GM12878 (cell line): Measurements from ENCODE around the gene SGMS1. TPM values are rescaled to one million over a fixed set of nuclear protein-coding genes. Genes with fewer than 3 reads are reported as not detected.

Experiments used
- BCL11A ChIP-seq: IDR thresholded peaks from 2 replicates; pipeline ENCODE4 v1.6.1; 2011; ENCODE audit warnings: low read depth, low read length
- BHLHE40 ChIP-seq, 2 experiments: fragments of 450-650 bp in 1 of 2; IDR thresholded peaks; 2 replicates each; pipeline ENCODE4 v1.6.1; 2011 to 2017; ENCODE audit warnings: low read depth in 2 of 2, borderline replicate concordance in 1 of 2, improper control_type of control experiment in 1 of 2, low read length in 1 of 2, mild to moderate bottlenecking in 1 of 2
- E4F1 ChIP-seq: fragments of 450-650 bp; IDR thresholded peaks from 2 replicates; pipeline ENCODE4 v1.6.1; 2018; ENCODE audit warnings: borderline replicate concordance, mild to moderate bottlenecking; ENCODE audit not compliant: partially characterized antibody
- FOS ChIP-seq: IDR thresholded peaks from 3 replicates; pipeline ENCODE4 v1.6.1; 2011; ENCODE audit warnings: borderline replicate concordance; ENCODE audit not compliant: insufficient read length; ENCODE audit errors: extremely low read depth
- GABPA ChIP-seq: IDR thresholded peaks from 2 replicates; pipeline ENCODE4 v1.6.1; 2014; ENCODE audit warnings: antibody characterized with exemption, low read depth, mild to moderate bottlenecking, inconsistent platforms
- HDAC2 ChIP-seq: fragments of 200-600 bp; sonication (generic); IDR thresholded peaks from 2 replicates; pipeline ENCODE4 v1.6.1; 2017
- MEF2A ChIP-seq: IDR thresholded peaks from 2 replicates; pipeline ENCODE4 v1.6.1; 2011; ENCODE audit warnings: low read depth, mild to moderate bottlenecking, low read length, moderate library complexity; ENCODE audit not compliant: insufficient read depth
- NKRF ChIP-seq: fragments of 450-650 bp; conservative IDR thresholded peaks from 2 replicates; pipeline ENCODE4 v1.6.1; 2017; ENCODE audit warnings: mild to moderate bottlenecking, moderate library complexity
- POU2F2 ChIP-seq: IDR thresholded peaks from 3 replicates; pipeline ENCODE4 v1.6.1; 2011; ENCODE audit warnings: low read depth, mild to moderate bottlenecking, low read length, borderline replicate concordance
- RB1 ChIP-seq: fragments of 450-650 bp; formaldehyde crosslinking; IDR thresholded peaks from 2 replicates; pipeline ENCODE4 v1.6.1; 2017; ENCODE audit warnings: mild to moderate bottlenecking, borderline replicate concordance
- SIX5 ChIP-seq: IDR thresholded peaks from 2 replicates; pipeline ENCODE4 v1.6.1; 2011; ENCODE audit warnings: mild to moderate bottlenecking, low read depth, low read length, moderate library complexity; ENCODE audit not compliant: severe bottlenecking
- SMARCA5 ChIP-seq: fragments of 450-650 bp; IDR thresholded peaks from 2 replicates; pipeline ENCODE4 v1.6.1; 2017; ENCODE audit warnings: mild to moderate bottlenecking
- SUZ12 ChIP-seq: fragments of 200-600 bp; sonication (generic); IDR thresholded peaks from one replicate; pipeline ENCODE4 v1.6.1; 2018; ENCODE audit warnings: antibody characterized with exemption, mild to moderate bottlenecking; ENCODE audit not compliant: unreplicated experiment
- TCF7 ChIP-seq: IDR thresholded peaks from 2 replicates; pipeline ENCODE4 v1.6.1; 2014; ENCODE audit warnings: antibody characterized with exemption, borderline replicate concordance
- polyA plus RNA-seq, 11 experiments: library from polyadenylated mRNA; depleted of rRNA in 4 of 11; unstranded in 6 of 11; stranded (reverse) in 5 of 11; fragments of >200 nt; fragmentation: Nextera tagmentation in 4 of 11; fragmentation: Illumina TruSeq in 1 of 11; extraction: Ambion mirVana in 4 of 11; extraction: Trizol in 1 of 11; gene quantifications; 1 replicate in 1 of 11; 2 replicates in 10 of 11; pipeline versions ENCODE4 v1.2.1 to v1.2.3, GENCODE V29; 2011 to 2016; ENCODE audit warnings: inconsistent platforms in 2 of 11, missing spikeins in 2 of 11, low read depth in 1 of 11
- total RNA-seq, 4 experiments: library from RNA; depleted of rRNA in 3 of 4; stranded (reverse); fragments of >200 nt in 3 of 4; fragmentation: Illumina TruSeq in 1 of 4; extraction: Trizol in 1 of 4; gene quantifications; 2 replicates each; pipeline versions ENCODE4 v1.2.1 to v1.2.3, GENCODE V29; 2013 to 2021
- TF ChIP-seq, protein P1 (sequence below): IDR thresholded peaks from 2 replicates; pipeline ENCODE4 v1.6.1; 2012; ENCODE audit warnings: low read length, inconsistent platforms
- TF ChIP-seq, protein P2 (sequence below): fragments of 450-650 bp; IDR thresholded peaks from 2 replicates; pipeline ENCODE4 v1.6.1; 2017; ENCODE audit warnings: mild to moderate bottlenecking, moderate library complexity
- TF ChIP-seq, protein P3 (sequence below): fragments of 450-650 bp; IDR thresholded peaks from 2 replicates; pipeline ENCODE4 v1.6.1; 2017; ENCODE audit warnings: mild to moderate bottlenecking

Gene SGMS1
- total and polyA plus RNA-seq, 10 of the 15 experiments (the other 5 are each of a cell fraction or from before 2014, with no cell fraction given): 1.4 to 14.5 (median 4.9) TPM

DNA sequence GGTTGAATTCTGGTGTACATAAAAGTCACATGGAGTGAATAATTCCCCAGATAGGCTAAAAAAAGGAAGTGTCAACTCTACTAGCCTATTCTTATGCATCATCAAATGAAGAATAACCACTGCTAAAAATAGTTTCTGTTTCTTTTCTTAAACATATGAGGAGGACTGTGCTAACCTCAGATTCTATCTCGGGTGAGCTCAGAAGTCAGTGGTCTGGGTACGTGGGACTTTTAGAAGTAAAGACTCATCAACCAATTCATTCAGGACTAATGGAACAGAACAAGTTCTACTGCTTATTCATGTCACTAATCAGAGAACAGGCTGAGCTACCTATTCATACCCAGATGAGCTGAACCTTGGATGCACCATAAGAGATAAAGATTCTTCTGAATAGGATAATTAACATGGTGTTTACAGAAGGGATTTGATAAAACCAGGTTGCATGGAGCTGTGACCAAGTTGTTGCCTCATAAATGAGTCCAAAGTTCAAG is 362.9 kb downstream of the SGMS1 start (continued):
- TF ChIP-seq, protein P1, sequence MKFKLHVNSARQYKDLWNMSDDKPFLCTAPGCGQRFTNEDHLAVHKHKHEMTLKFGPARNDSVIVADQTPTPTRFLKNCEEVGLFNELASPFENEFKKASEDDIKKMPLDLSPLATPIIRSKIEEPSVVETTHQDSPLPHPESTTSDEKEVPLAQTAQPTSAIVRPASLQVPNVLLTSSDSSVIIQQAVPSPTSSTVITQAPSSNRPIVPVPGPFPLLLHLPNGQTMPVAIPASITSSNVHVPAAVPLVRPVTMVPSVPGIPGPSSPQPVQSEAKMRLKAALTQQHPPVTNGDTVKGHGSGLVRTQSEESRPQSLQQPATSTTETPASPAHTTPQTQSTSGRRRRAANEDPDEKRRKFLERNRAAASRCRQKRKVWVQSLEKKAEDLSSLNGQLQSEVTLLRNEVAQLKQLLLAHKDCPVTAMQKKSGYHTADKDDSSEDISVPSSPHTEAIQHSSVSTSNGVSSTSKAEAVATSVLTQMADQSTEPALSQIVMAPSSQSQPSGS: peak; percentile 84
- TF ChIP-seq SIX5 (no peak), POU2F2 (peak; percentile 46; the same call in 1 of the 3 replicates), NKRF (no peak), RB1 (no peak), MEF2A (peak; percentile 99), BHLHE40 (IDR thresholded peaks at IDR 0.05; ENCODE audit: borderline replicate concordance in 1 of 2, low read depth in 2 of 2, low read length in 1 of 2) (peak; percentile 59 to 65; a peak in 2 of 4 replicates), BCL11A (peak; percentile 68), GABPA (no peak), HDAC2 (no peak), FOS (no peak), E4F1 (no peak), SUZ12 (no peak), SMARCA5 (no peak), TCF7 (no peak)
- TF ChIP-seq, protein P2, sequence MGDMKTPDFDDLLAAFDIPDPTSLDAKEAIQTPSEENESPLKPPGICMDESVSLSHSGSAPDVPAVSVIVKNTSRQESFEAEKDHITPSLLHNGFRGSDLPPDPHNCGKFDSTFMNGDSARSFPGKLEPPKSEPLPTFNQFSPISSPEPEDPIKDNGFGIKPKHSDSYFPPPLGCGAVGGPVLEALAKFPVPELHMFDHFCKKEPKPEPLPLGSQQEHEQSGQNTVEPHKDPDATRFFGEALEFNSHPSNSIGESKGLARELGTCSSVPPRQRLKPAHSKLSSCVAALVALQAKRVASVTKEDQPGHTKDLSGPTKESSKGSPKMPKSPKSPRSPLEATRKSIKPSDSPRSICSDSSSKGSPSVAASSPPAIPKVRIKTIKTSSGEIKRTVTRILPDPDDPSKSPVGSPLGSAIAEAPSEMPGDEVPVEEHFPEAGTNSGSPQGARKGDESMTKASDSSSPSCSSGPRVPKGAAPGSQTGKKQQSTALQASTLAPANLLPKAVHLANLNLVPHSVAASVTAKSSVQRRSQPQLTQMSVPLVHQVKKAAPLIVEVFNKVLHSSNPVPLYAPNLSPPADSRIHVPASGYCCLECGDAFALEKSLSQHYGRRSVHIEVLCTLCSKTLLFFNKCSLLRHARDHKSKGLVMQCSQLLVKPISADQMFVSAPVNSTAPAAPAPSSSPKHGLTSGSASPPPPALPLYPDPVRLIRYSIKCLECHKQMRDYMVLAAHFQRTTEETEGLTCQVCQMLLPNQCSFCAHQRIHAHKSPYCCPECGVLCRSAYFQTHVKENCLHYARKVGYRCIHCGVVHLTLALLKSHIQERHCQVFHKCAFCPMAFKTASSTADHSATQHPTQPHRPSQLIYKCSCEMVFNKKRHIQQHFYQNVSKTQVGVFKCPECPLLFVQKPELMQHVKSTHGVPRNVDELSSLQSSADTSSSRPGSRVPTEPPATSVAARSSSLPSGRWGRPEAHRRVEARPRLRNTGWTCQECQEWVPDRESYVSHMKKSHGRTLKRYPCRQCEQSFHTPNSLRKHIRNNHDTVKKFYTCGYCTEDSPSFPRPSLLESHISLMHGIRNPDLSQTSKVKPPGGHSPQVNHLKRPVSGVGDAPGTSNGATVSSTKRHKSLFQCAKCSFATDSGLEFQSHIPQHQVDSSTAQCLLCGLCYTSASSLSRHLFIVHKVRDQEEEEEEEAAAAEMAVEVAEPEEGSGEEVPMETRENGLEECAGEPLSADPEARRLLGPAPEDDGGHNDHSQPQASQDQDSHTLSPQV: no peak
- TF ChIP-seq, protein P3, sequence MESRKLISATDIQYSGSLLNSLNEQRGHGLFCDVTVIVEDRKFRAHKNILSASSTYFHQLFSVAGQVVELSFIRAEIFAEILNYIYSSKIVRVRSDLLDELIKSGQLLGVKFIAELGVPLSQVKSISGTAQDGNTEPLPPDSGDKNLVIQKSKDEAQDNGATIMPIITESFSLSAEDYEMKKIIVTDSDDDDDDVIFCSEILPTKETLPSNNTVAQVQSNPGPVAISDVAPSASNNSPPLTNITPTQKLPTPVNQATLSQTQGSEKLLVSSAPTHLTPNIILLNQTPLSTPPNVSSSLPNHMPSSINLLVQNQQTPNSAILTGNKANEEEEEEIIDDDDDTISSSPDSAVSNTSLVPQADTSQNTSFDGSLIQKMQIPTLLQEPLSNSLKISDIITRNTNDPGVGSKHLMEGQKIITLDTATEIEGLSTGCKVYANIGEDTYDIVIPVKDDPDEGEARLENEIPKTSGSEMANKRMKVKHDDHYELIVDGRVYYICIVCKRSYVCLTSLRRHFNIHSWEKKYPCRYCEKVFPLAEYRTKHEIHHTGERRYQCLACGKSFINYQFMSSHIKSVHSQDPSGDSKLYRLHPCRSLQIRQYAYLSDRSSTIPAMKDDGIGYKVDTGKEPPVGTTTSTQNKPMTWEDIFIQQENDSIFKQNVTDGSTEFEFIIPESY: no peak
